SK-N-SH (cell line): ENCODE measurements around the gene CELF5.

Source experiments
- POLR2AphosphoS5 ChIP-seq: IDR thresholded peaks from 2 replicates; pipeline ENCODE4 v1.6.1; 2012; ENCODE audit warnings: low read depth, low read length
- ZBTB33 ChIP-seq: IDR thresholded peaks from 2 replicates; pipeline ENCODE4 v1.4.0; 2012; ENCODE audit warnings: low read depth, borderline replicate concordance

- TF ChIP-seq POLR2AphosphoS5: no peak
- no peak for TF ChIP-seq ZBTB33
These were observed 95.3 kb downstream of the CELF5 start for GRCh38 chr19:3319643-3320353.
